Mesenchymal stem cell (in vitro differentiated cells and primary cell): ENCODE data around the gene RAP2A.
A peak's percentile ranks its signal among the peaks of the same experiment; 100 is the strongest.

ENCODE experiments used
- DNase-seq: peaks from one replicate; pipeline ENCODE4 v3.0.0-alpha.2; 2013
- H2AFZ ChIP-seq: one replicate; pipeline ENCODE4 v1.6.1; 2013; ENCODE audit warnings: low read depth, mild to moderate bottlenecking, control low read depth, inconsistent platforms, low read length, moderate library complexity
- H2AK5ac ChIP-seq: 2 replicates; pipeline ENCODE4 v1.6.1; 2013; ENCODE audit warnings: low read length, moderate library complexity, mild to moderate bottlenecking, inconsistent platforms; ENCODE audit not compliant: severe bottlenecking
- H2BK120ac ChIP-seq: one replicate; pipeline ENCODE4 v1.6.1; 2013; ENCODE audit warnings: low read depth, mild to moderate bottlenecking, inconsistent platforms, low read length, moderate library complexity
- H2BK12ac ChIP-seq, 2 experiments: one replicate each; pipeline ENCODE4 v1.6.1; 2013; ENCODE audit warnings: inconsistent platforms in 2 of 2, low read length in 2 of 2, mild to moderate bottlenecking in 2 of 2, moderate library complexity in 2 of 2, control low read depth in 1 of 2
- H2BK15ac ChIP-seq: one replicate; pipeline ENCODE4 v1.6.1; 2013; ENCODE audit warnings: mild to moderate bottlenecking, low read depth, inconsistent platforms; ENCODE audit not compliant: poor library complexity, severe bottlenecking
- H2BK5ac ChIP-seq: 2 replicates; pipeline ENCODE4 v1.6.1; 2013; ENCODE audit warnings: low read depth, mild to moderate bottlenecking, low read length, control low read depth, inconsistent platforms; ENCODE audit not compliant: poor library complexity, severe bottlenecking
- H3K14ac ChIP-seq, 2 experiments: one replicate each; pipeline ENCODE4 v1.6.1; 2013; ENCODE audit warnings: inconsistent platforms in 2 of 2, low read length in 2 of 2, control low read depth in 1 of 2, mild to moderate bottlenecking in 1 of 2, moderate library complexity in 1 of 2
- H3K18ac ChIP-seq, 2 experiments: one replicate each; pipeline ENCODE4 v1.6.1; 2013; ENCODE audit warnings: inconsistent platforms in 2 of 2, low read length in 2 of 2, control low read depth in 1 of 2, low read depth in 1 of 2, mild to moderate bottlenecking in 1 of 2
- H3K23ac ChIP-seq, 2 experiments: one replicate each; pipeline ENCODE4 v1.6.1; 2013; ENCODE audit warnings: inconsistent platforms in 2 of 2, low read length in 2 of 2, mild to moderate bottlenecking in 2 of 2, moderate library complexity in 2 of 2, control low read depth in 1 of 2
- H3K27ac ChIP-seq: 2 replicates; pipeline ENCODE4 v1.5.1; 2013; ENCODE audit warnings: mild to moderate bottlenecking, moderate library complexity, low read length, control low read depth, inconsistent platforms; ENCODE audit not compliant: poor library complexity, severe bottlenecking
- H3K27me3 ChIP-seq, 2 experiments: 2 replicates each; pipeline versions ENCODE4 v1.6.1 to v1.7.0; 2013; ENCODE audit warnings: low read length in 2 of 2, mild to moderate bottlenecking in 2 of 2, moderate library complexity in 2 of 2, control low read depth in 1 of 2, inconsistent platforms in 1 of 2; ENCODE audit not compliant: control insufficient read depth in 1 of 2, insufficient read depth in 1 of 2
- H3K36me3 ChIP-seq, 2 experiments: 2 replicates each; pipeline versions ENCODE4 v1.6.1 to v1.7.0; 2013; ENCODE audit warnings: low read length in 2 of 2, control low read depth in 1 of 2, inconsistent platforms in 1 of 2, low read depth in 1 of 2, mild to moderate bottlenecking in 1 of 2; ENCODE audit not compliant: insufficient read depth in 2 of 2, control insufficient read depth in 1 of 2
- H3K4ac ChIP-seq, 2 experiments: one replicate each; pipeline ENCODE4 v1.6.1; 2013; ENCODE audit warnings: inconsistent platforms in 2 of 2, low read length in 2 of 2, mild to moderate bottlenecking in 2 of 2, moderate library complexity in 2 of 2, control low read depth in 1 of 2, low read depth in 1 of 2
- H3K4me1 ChIP-seq: 2 replicates; pipeline ENCODE4 v1.6.1; 2013; ENCODE audit warnings: low read depth, low read length, control low read depth; ENCODE audit not compliant: control insufficient read depth, insufficient read depth
- H3K4me2 ChIP-seq: 2 replicates; pipeline ENCODE4 v1.6.1; 2013; ENCODE audit warnings: low read length, mild to moderate bottlenecking, inconsistent platforms; ENCODE audit not compliant: poor library complexity, severe bottlenecking
- H3K4me3 ChIP-seq, 2 experiments: 2 replicates each; pipeline versions ENCODE4 v1.5.1 to v1.7.0; 2013; ENCODE audit warnings: low read length in 2 of 2, mild to moderate bottlenecking in 2 of 2, control low read depth in 1 of 2, low read depth in 1 of 2; ENCODE audit not compliant: insufficient read depth in 1 of 2
- H3K79me1 ChIP-seq: replicated peaks from 2 replicates; pipeline ENCODE4 v1.6.1; 2013; ENCODE audit warnings: mild to moderate bottlenecking, control low read depth, low read length, inconsistent platforms; ENCODE audit not compliant: poor library complexity, severe bottlenecking
- H3K9ac ChIP-seq: 2 replicates; pipeline ENCODE4 v1.7.0; 2013; ENCODE audit warnings: mild to moderate bottlenecking, low read length, moderate library complexity
- H3K9me3 ChIP-seq: 2 replicates; pipeline ENCODE4 v1.7.0; 2013; ENCODE audit warnings: mild to moderate bottlenecking, low read length; ENCODE audit not compliant: control insufficient read depth
- H4K8ac ChIP-seq: one replicate; pipeline ENCODE4 v1.6.1; 2013; ENCODE audit warnings: inconsistent platforms, mild to moderate bottlenecking, low read length, moderate library complexity
- H4K91ac ChIP-seq: one replicate; pipeline ENCODE4 v1.6.1; 2013; ENCODE audit warnings: mild to moderate bottlenecking, low read length, inconsistent platforms
- WGBS: methylation state at CpG from one replicate; pipeline ENCODE4 v1.1.7; 2013; ENCODE audit warnings: mixed read lengths; 5-methylcytosine and 5-hydroxymethylcytosine counted together

RAP2A gene

DNA sequence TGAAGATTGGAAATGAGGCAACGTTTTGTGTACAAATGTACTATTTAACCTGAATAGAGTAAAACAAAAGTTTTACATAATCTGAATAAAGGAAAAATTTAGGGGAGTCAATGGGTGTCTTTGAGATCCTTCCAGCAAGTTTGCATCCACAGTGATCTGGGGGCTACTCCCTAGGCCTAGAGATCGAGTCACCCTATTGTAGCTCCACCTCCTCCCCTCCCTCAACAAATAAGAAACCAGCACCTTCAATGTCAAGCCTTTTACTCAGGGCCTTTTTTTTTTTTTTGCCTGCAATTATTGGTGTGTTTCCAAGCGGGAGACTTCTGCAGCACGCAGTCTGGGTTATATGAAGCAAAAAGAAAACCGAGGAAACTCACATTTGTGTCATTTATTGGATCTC is 16.3 kb upstream of the RAP2A start:
- Histone ChIP-seq H4K8ac (no peak overlapping the region), H4K91ac (no peak overlapping the region), H3K4me3 (no peak overlapping the region), H3K79me1 (no peaks in the 10 kb centered on the region), H3K9me3 (no peaks in the 10 kb centered on the region), H2BK120ac (no peak overlapping the region), H3K4me2 (no peak overlapping the region), H2BK15ac (no peak overlapping the region), H3K14ac (no peak overlapping the region), H3K27me3 (no peaks in the 10 kb centered on the region), H3K4ac (no peak overlapping the region), H2AFZ (no peak overlapping the region), H2BK5ac (no peak overlapping the region), H3K23ac (no peak overlapping the region), H3K36me3 (no peaks in the 10 kb centered on the region), H2AK5ac (no peak overlapping the region), H2BK12ac (no peak overlapping the region), H3K18ac (no peak overlapping the region), H3K27ac (no peak overlapping the region), H3K9ac (no peak overlapping the region), H3K4me1 (no peaks in the 10 kb centered on the region)
- 94% methylated on average over 4 of the region's 5 CpGs for WGBS
- no peak for DNase-seq

GRCh38 chr13:97422118-97423054 is 11.6 kb upstream of the RAP2A start:
- H3K79me1 ChIP-seq: peaks cover 2% of the 10 kb centered on the region
- H3K23ac ChIP-seq: no peak overlapping the region
- WGBS: 91% methylated on average over 6 of the region's 8 CpGs
- H3K9me3 ChIP-seq: no peaks in the 10 kb centered on the region
- H3K4me2 ChIP-seq: no peak overlapping the region
- no peak overlapping the region for H3K27ac ChIP-seq
- no peak overlapping the region for H3K4me3 ChIP-seq
- H3K14ac ChIP-seq: no peak overlapping the region
- no peak overlapping the region for H2BK5ac ChIP-seq
- no peaks in the 10 kb centered on the region for H3K4me1 ChIP-seq
- DNase-seq: no peak
- H4K8ac ChIP-seq: no peak overlapping the region
- no peak overlapping the region for H3K9ac ChIP-seq
- H4K91ac ChIP-seq: no peak overlapping the region
- H2AK5ac ChIP-seq: no peak overlapping the region
- no peak overlapping the region for H2BK15ac ChIP-seq
- H3K4ac ChIP-seq: no peak overlapping the region
- no peak overlapping the region for H2BK12ac ChIP-seq
- no peaks in the 10 kb centered on the region for H3K27me3 ChIP-seq
- H2BK120ac ChIP-seq: no peak overlapping the region
- H2AFZ ChIP-seq: no peak overlapping the region
- no peaks in the 10 kb centered on the region for H3K36me3 ChIP-seq
- H3K18ac ChIP-seq: no peak overlapping the region

GRCh38 chr13:97423300-97424045 is 10.5 kb upstream of the RAP2A start:
- no peak overlapping the region for H3K4me3 ChIP-seq
- H3K18ac ChIP-seq: no peak overlapping the region
- no peaks in the 10 kb centered on the region for H3K27me3 ChIP-seq
- no peak overlapping the region for H2BK12ac ChIP-seq
- no peak for DNase-seq
- no peak overlapping the region for H2BK15ac ChIP-seq
- no peak overlapping the region for H3K27ac ChIP-seq
- peaks cover 2% of the 10 kb centered on the region for H3K79me1 ChIP-seq
- H3K23ac ChIP-seq: no peak overlapping the region
- H3K14ac ChIP-seq: no peak overlapping the region
- H2BK5ac ChIP-seq: no peak overlapping the region
- no peaks in the 10 kb centered on the region for H3K36me3 ChIP-seq
- no peaks in the 10 kb centered on the region for H3K9me3 ChIP-seq
- no peak overlapping the region for H2AFZ ChIP-seq
- no peak overlapping the region for H2BK120ac ChIP-seq
- H3K4me2 ChIP-seq: no peak overlapping the region
- WGBS: 92% methylated on average over 7 of the region's 8 CpGs
- no peak overlapping the region for H2AK5ac ChIP-seq
- no peak overlapping the region for H3K4ac ChIP-seq
- H4K91ac ChIP-seq: no peak overlapping the region
- no peak overlapping the region for H4K8ac ChIP-seq
- no peaks in the 10 kb centered on the region for H3K4me1 ChIP-seq
- peak overlapping the region; percentile 30 for H3K9ac ChIP-seq

DNA sequence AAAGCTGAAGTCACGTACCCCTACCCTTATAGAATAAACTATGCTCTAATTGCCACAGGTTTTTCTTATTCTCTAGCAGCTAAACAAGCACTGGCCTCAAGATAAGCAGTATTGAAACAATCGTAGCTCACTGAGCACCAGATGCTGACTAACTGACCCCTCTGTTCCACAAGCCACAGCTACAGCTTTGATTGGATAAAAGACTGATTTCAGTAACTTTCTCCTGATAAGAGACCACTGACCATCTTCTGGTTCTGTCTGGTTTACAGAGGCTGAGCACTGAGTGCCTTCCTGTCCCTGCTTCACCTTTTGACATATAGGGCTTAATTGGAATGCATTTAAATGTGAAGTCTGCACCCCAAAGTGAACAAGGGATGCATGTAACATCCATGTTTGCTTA is 8.4 kb upstream of the RAP2A start:
- no peaks in the 10 kb centered on the region for H3K27me3 ChIP-seq
- H3K36me3 ChIP-seq: no peaks in the 10 kb centered on the region
- no peak overlapping the region for H4K8ac ChIP-seq
- no peak overlapping the region for H2AK5ac ChIP-seq
- H3K18ac ChIP-seq: no peak overlapping the region
- H3K4ac ChIP-seq: no peak overlapping the region
- H2BK5ac ChIP-seq: no peak overlapping the region
- no peak overlapping the region for H3K9ac ChIP-seq
- no peaks in the 10 kb centered on the region for H3K4me1 ChIP-seq
- H3K9me3 ChIP-seq: no peaks in the 10 kb centered on the region
- H3K27ac ChIP-seq: no peak overlapping the region
- H4K91ac ChIP-seq: no peak overlapping the region
- peaks cover 7% of the 10 kb centered on the region for H3K79me1 ChIP-seq
- H3K4me3 ChIP-seq: no peak overlapping the region
- no peak overlapping the region for H2AFZ ChIP-seq
- 78% methylated on average over 2 of the region's 2 CpGs for WGBS
- no peak overlapping the region for H2BK12ac ChIP-seq
- no peak overlapping the region for H2BK15ac ChIP-seq
- no peak for DNase-seq
- H3K4me2 ChIP-seq: no peak overlapping the region
- H3K14ac ChIP-seq: no peak overlapping the region
- no peak overlapping the region for H2BK120ac ChIP-seq
- no peak overlapping the region for H3K23ac ChIP-seq
